ENCODE measurements around the gene TRIM29. TPM values are rescaled to one million over a fixed set of nuclear protein-coding genes. Genes with fewer than 3 reads are reported as not detected.
A peak's percentile ranks its signal among the peaks of the same experiment; 100 is the strongest.

Gene TRIM29
- total RNA-seq, 2 donors from 2014 or later, result not detected

- ATAC-seq (no peak), DNase-seq (no peak)
- no peaks in the 10 kb centered on the region for H3K9me3 ChIP-seq (ENCODE audit: control insufficient read depth, low read length, poor library complexity, severe bottlenecking)
- Mint-ChIP-seq H3K36me3 (ENCODE audit: low read depth) (no peaks in the 10 kb centered on the region), H3K27me3 (peaks cover 37% of the 10 kb centered on the region), H3K4me1 (peaks cover 3% of the 10 kb centered on the region), H3K4me3 (no peak overlapping the region), H3K27ac (no peak overlapping the region)
Observed at GRCh38 chr11:120117991-120118390, 19.9 kb downstream of the TRIM29 start.

- ATAC-seq, result no peak
- Mint-ChIP-seq H3K4me3 (no peak overlapping the region), H3K4me1 (peaks cover 3% of the 10 kb centered on the region), H3K27ac (no peak overlapping the region), H3K36me3 (ENCODE audit: low read depth) (no peaks in the 10 kb centered on the region), H3K27me3 (peaks cover 39% of the 10 kb centered on the region)
- DNase-seq, result no peak
- no peaks in the 10 kb centered on the region for H3K9me3 ChIP-seq (ENCODE audit: control insufficient read depth, low read length, poor library complexity, severe bottlenecking)
Observed at GRCh38 chr11:120116966-120117365, 20.9 kb downstream of the TRIM29 start.

GRCh38 chr11:120115272-120116000, 22.5 kb downstream of the TRIM29 start:
- peaks cover 50% of the 10 kb centered on the region for H3K27me3 Mint-ChIP-seq
- no peaks in the 10 kb centered on the region for H3K9me3 ChIP-seq (ENCODE audit: control insufficient read depth, low read length, poor library complexity, severe bottlenecking)
- DNase-seq, result no peak
- peaks cover 3% of the 10 kb centered on the region for H3K4me1 Mint-ChIP-seq
- no peak for ATAC-seq
- H3K36me3 Mint-ChIP-seq (ENCODE audit: low read depth), result no peaks in the 10 kb centered on the region
- no peak overlapping the region for H3K4me3 Mint-ChIP-seq
- no peak overlapping the region for H3K27ac Mint-ChIP-seq

- no peaks in the 10 kb centered on the region for H3K36me3 Mint-ChIP-seq (ENCODE audit: low read depth)
- ATAC-seq, result no peak
Observed at GRCh38 chr11:120112174-120112796, 25.6 kb downstream of the TRIM29 start.

GRCh38 chr11:120109531-120109930, 28.4 kb downstream of the TRIM29 start:
- DNase-seq (no peak), ATAC-seq (no peak)
- no peaks in the 10 kb centered on the region for H3K9me3 ChIP-seq (ENCODE audit: control insufficient read depth, low read length, poor library complexity, severe bottlenecking)
- Mint-ChIP-seq H3K27me3 (peaks cover 73% of the 10 kb centered on the region), H3K4me3 (no peak overlapping the region), H3K27ac (no peak overlapping the region), H3K4me1 (peaks cover 4% of the 10 kb centered on the region), H3K36me3 (ENCODE audit: low read depth) (no peaks in the 10 kb centered on the region)

More at GRCh38 chr11:120112174-120112796, 25.6 kb downstream of the TRIM29 start:
- H3K27me3 Mint-ChIP-seq, result peaks cover 60% of the 10 kb centered on the region
- no peaks in the 10 kb centered on the region for H3K9me3 ChIP-seq (ENCODE audit: control insufficient read depth, low read length, poor library complexity, severe bottlenecking)
- H3K4me1 Mint-ChIP-seq, result peaks cover 2% of the 10 kb centered on the region
- peak overlapping the region; percentile 33 for H3K4me3 Mint-ChIP-seq
- H3K27ac Mint-ChIP-seq, result no peak overlapping the region
- no peak for DNase-seq

GRCh38 chr11:120108785-120109168, 29.1 kb downstream of the TRIM29 start:
- Mint-ChIP-seq H3K27ac (no peak overlapping the region), H3K4me3 (no peak overlapping the region), H3K4me1 (peaks cover 4% of the 10 kb centered on the region), H3K36me3 (ENCODE audit: low read depth) (no peaks in the 10 kb centered on the region), H3K27me3 (peaks cover 73% of the 10 kb centered on the region)
- no peaks in the 10 kb centered on the region for H3K9me3 ChIP-seq (ENCODE audit: control insufficient read depth, low read length, poor library complexity, severe bottlenecking)
- DNase-seq (no peak), ATAC-seq (no peak)

GRCh38 chr11:120108154-120108784, 29.6 kb downstream of the TRIM29 start:
- peaks cover 69% of the 10 kb centered on the region for H3K27me3 Mint-ChIP-seq
- H3K9me3 ChIP-seq (ENCODE audit: control insufficient read depth, low read length, poor library complexity, severe bottlenecking), result no peaks in the 10 kb centered on the region
- H3K27ac Mint-ChIP-seq, result no peak overlapping the region
- H3K4me3 Mint-ChIP-seq, result no peak overlapping the region
- H3K4me1 Mint-ChIP-seq, result peaks cover 4% of the 10 kb centered on the region
- ATAC-seq (peak; percentile 72), DNase-seq (peak in 2 of 3 donors; percentile 33 to 47)
- no peaks in the 10 kb centered on the region for H3K36me3 Mint-ChIP-seq (ENCODE audit: low read depth)

- Mint-ChIP-seq H3K27me3 (peaks cover 66% of the 10 kb centered on the region), H3K4me1 (peaks cover 4% of the 10 kb centered on the region), H3K4me3 (no peak overlapping the region), H3K27ac (no peak overlapping the region), H3K36me3 (ENCODE audit: low read depth) (no peaks in the 10 kb centered on the region)
- no peak for ATAC-seq
- DNase-seq, result no peak
- H3K9me3 ChIP-seq (ENCODE audit: control insufficient read depth, low read length, poor library complexity, severe bottlenecking), result no peaks in the 10 kb centered on the region
Observed at GRCh38 chr11:120107692-120108091, 30.2 kb downstream of the TRIM29 start.

GRCh38 chr11:120106354-120107150, 31.4 kb downstream of the TRIM29 start:
- Mint-ChIP-seq H3K4me3 (no peak overlapping the region), H3K4me1 (peaks cover 4% of the 10 kb centered on the region), H3K27ac (peak overlapping the region; percentile 53), H3K36me3 (ENCODE audit: low read depth) (no peaks in the 10 kb centered on the region), H3K27me3 (peaks cover 70% of the 10 kb centered on the region)
- no peak for DNase-seq
- ATAC-seq, result no peak
- no peaks in the 10 kb centered on the region for H3K9me3 ChIP-seq (ENCODE audit: control insufficient read depth, low read length, poor library complexity, severe bottlenecking)

GRCh38 chr11:120105576-120105975, 32.3 kb downstream of the TRIM29 start:
- ATAC-seq, result no peak
- H3K27ac Mint-ChIP-seq, result no peak overlapping the region

GRCh38 chr11:120104041-120104565, 33.8 kb downstream of the TRIM29 start:
- Mint-ChIP-seq H3K4me1 (peaks cover 4% of the 10 kb centered on the region), H3K36me3 (ENCODE audit: low read depth) (no peaks in the 10 kb centered on the region), H3K27me3 (peaks cover 72% of the 10 kb centered on the region), H3K4me3 (no peak overlapping the region), H3K27ac (no peak overlapping the region)
- ATAC-seq (no peak), DNase-seq (no peak)
- H3K9me3 ChIP-seq (ENCODE audit: control insufficient read depth, low read length, poor library complexity, severe bottlenecking), result no peaks in the 10 kb centered on the region

More at GRCh38 chr11:120105576-120105975, 32.3 kb downstream of the TRIM29 start:
- Mint-ChIP-seq H3K4me1 (peaks cover 4% of the 10 kb centered on the region), H3K36me3 (ENCODE audit: low read depth) (no peaks in the 10 kb centered on the region), H3K27me3 (peaks cover 70% of the 10 kb centered on the region), H3K4me3 (no peak overlapping the region)
- no peak for DNase-seq
- no peaks in the 10 kb centered on the region for H3K9me3 ChIP-seq (ENCODE audit: control insufficient read depth, low read length, poor library complexity, severe bottlenecking)

GRCh38 chr11:120102864-120103122, 35.1 kb downstream of the TRIM29 start:
- peaks cover 68% of the 10 kb centered on the region for H3K27me3 Mint-ChIP-seq
- H3K9me3 ChIP-seq (ENCODE audit: control insufficient read depth, low read length, poor library complexity, severe bottlenecking), result no peaks in the 10 kb centered on the region
- H3K4me3 Mint-ChIP-seq, result no peak overlapping the region
- DNase-seq (no peak), ATAC-seq (no peak)
- H3K4me1 Mint-ChIP-seq, result peaks cover 2% of the 10 kb centered on the region
- no peaks in the 10 kb centered on the region for H3K36me3 Mint-ChIP-seq (ENCODE audit: low read depth)
- H3K27ac Mint-ChIP-seq, result no peak overlapping the region

Measured in T-helper 17 cell (primary cell).